Measurements from ENCODE around the gene CALCR. TPM values are rescaled to one million over a fixed set of nuclear protein-coding genes. Genes with fewer than 3 reads are reported as not detected.
"Not testable (repeated sequence)": the region's sequence is repeated elsewhere in the genome, so short reads cannot be mapped to it uniquely, and the experiment has no call there.

The CALCR gene
- total RNA-seq, 1 experiment from 2014 or later, result 0.32 TPM

GRCh38 chr7:93562936-93563335 is 11.6 kb downstream of the CALCR start:
- DNase-seq (ENCODE audit: extremely low read depth, low read depth), result no peak

- no peak for DNase-seq (ENCODE audit: extremely low read depth, low read depth)
These were observed 12.4 kb downstream of the CALCR start for GRCh38 chr7:93562106-93562505.

GRCh38 chr7:93559639-93560491 is 14.7 kb downstream of the CALCR start:
- no peak for DNase-seq (ENCODE audit: extremely low read depth, low read depth)

- no peak for DNase-seq (ENCODE audit: extremely low read depth, low read depth)
These were observed 15.6 kb downstream of the CALCR start for GRCh38 chr7:93558705-93559614.

- no peak for DNase-seq (ENCODE audit: extremely low read depth, low read depth)
These were observed 22.6 kb downstream of the CALCR start for GRCh38 chr7:93551931-93552330.

- DNase-seq (ENCODE audit: extremely low read depth, low read depth), result peak; percentile 31
These were observed 23.2 kb downstream of the CALCR start for GRCh38 chr7:93551063-93551895.

- DNase-seq (ENCODE audit: extremely low read depth, low read depth), result no peak
These were observed 26.8 kb downstream of the CALCR start for GRCh38 chr7:93547716-93548115.

- DNase-seq (ENCODE audit: extremely low read depth, low read depth), result no peak
These were observed 29.8 kb downstream of the CALCR start for GRCh38 chr7:93544691-93545090.

- no peak for DNase-seq (ENCODE audit: extremely low read depth, low read depth)
These were observed 36.5 kb downstream of the CALCR start for GRCh38 chr7:93538061-93538460.

- no peak for DNase-seq (ENCODE audit: extremely low read depth, low read depth)
These were observed 38.9 kb downstream of the CALCR start for GRCh38 chr7:93535616-93536015.

- no peak for DNase-seq (ENCODE audit: extremely low read depth, low read depth)
These were observed 43.8 kb downstream of the CALCR start for GRCh38 chr7:93530701-93531100.

GRCh38 chr7:93516834-93517233 is 57.7 kb downstream of the CALCR start:
- DNase-seq (ENCODE audit: extremely low read depth, low read depth), result no peak

- no peak for DNase-seq (ENCODE audit: extremely low read depth, low read depth)
These were observed 59.4 kb downstream of the CALCR start for GRCh38 chr7:93515144-93515543.

GRCh38 chr7:93509303-93509702 is 65.2 kb downstream of the CALCR start:
- no peak for DNase-seq (ENCODE audit: extremely low read depth, low read depth)

- no peak for DNase-seq (ENCODE audit: extremely low read depth, low read depth)
These were observed 71.4 kb downstream of the CALCR start for GRCh38 chr7:93503088-93503487.

GRCh38 chr7:93491860-93492259 is 82.7 kb downstream of the CALCR start:
- not testable (repeated sequence) for DNase-seq (ENCODE audit: extremely low read depth, low read depth)

- DNase-seq (ENCODE audit: extremely low read depth, low read depth), result no peak
These were observed 97.8 kb downstream of the CALCR start for GRCh38 chr7:93476491-93477344.

- DNase-seq (ENCODE audit: extremely low read depth, low read depth), result no peak
These were observed 98.7 kb downstream of the CALCR start for GRCh38 chr7:93475811-93476210.

- DNase-seq (ENCODE audit: extremely low read depth, low read depth), result no peak
These were observed 103.1 kb downstream of the CALCR start for GRCh38 chr7:93471456-93471855.

- DNase-seq (ENCODE audit: extremely low read depth, low read depth), result no peak
These were observed 110.8 kb downstream of the CALCR start for GRCh38 chr7:93463764-93464163.

Measured in NCI-H460 (cell line).